NB4 (cell line): ENCODE results near the gene NSMCE4A.
"Not testable (repeated sequence)": the region's sequence is repeated elsewhere in the genome, so short reads cannot be mapped to it uniquely, and the experiment has no call there.

Source experiments
- DNase-seq: peaks from one replicate; pipeline ENCODE4 v3.0.0; 2010; ENCODE audit warnings: low read depth
- H3K4me3 ChIP-seq: one replicate; pipeline ENCODE4 v1.5.1; 2011; ENCODE audit warnings: mild to moderate bottlenecking, low read depth, low read length, moderate library complexity
- CTCF ChIP-seq: IDR thresholded peaks from one replicate; pipeline ENCODE4 v1.5.1; 2012; ENCODE audit warnings: low read depth, low read length
- MAX ChIP-seq: IDR thresholded peaks from 2 replicates; pipeline ENCODE4 v1.6.1; 2011; ENCODE audit warnings: low read depth, low read length
- MYC ChIP-seq: IDR thresholded peaks from 2 replicates; pipeline ENCODE4 v1.6.1; 2011; ENCODE audit warnings: low read depth, low read length
- POLR2A ChIP-seq: IDR thresholded peaks from 2 replicates; pipeline ENCODE4 v1.6.1; 2011; ENCODE audit warnings: mild to moderate bottlenecking; ENCODE audit not compliant: insufficient read length; ENCODE audit errors: extremely low read depth

NSMCE4A gene

GRCh38 chr10:121935702-121936101, 39.3 kb downstream of the NSMCE4A start:
- TF ChIP-seq MYC: no peak
- 0 out of 2 replicates have a peak, but pooled peaks have one; percentile 31 for TF ChIP-seq MAX
- no peak overlapping the region for H3K4me3 ChIP-seq
- peak; percentile 77 for DNase-seq

- not testable (repeated sequence) for DNase-seq
Observed at GRCh38 chr10:121930268-121931085, 44.5 kb downstream of the NSMCE4A start.

GRCh38 chr10:121929585-121930267, 45.3 kb downstream of the NSMCE4A start:
- H3K4me3 ChIP-seq: not testable (repeated sequence)

More at GRCh38 chr10:121930268-121931085, 44.5 kb downstream of the NSMCE4A start:
- not testable (repeated sequence) for H3K4me3 ChIP-seq

GRCh38 chr10:121928528-121928884, 46.5 kb downstream of the NSMCE4A start:
- no peak for TF ChIP-seq POLR2A
- TF ChIP-seq CTCF: no peak
- peak; percentile 23; the same call in 1 of the 2 replicates for TF ChIP-seq MAX
- peak; percentile 39; the same call in 1 of the 2 replicates for TF ChIP-seq MYC
- DNase-seq: peak; percentile 52
- peak overlapping the region; percentile 75 for H3K4me3 ChIP-seq

More at GRCh38 chr10:121929585-121930267, 45.3 kb downstream of the NSMCE4A start:
- not testable (repeated sequence) for DNase-seq

- peak; percentile 96 for DNase-seq
- TF ChIP-seq MAX (peak; percentile 50), POLR2A (peak; percentile 81), MYC (no peak)
- H3K4me3 ChIP-seq: peak within 1 kb of the TSS; percentile 93
Observed at GRCh38 chr10:121927841-121928527, 47.0 kb downstream of the NSMCE4A start, which contains the start of gene ATE1. Gene ATE1, minus strand, starts transcription at chr10:121928031. Its CDS starts 82 bp downstream, at chr10:121927949.

- peak overlapping the region; percentile 93 for H3K4me3 ChIP-seq
- DNase-seq: peak; percentile 72
- TF ChIP-seq CTCF (no peak), MAX (no peak), POLR2A (no peak), MYC (no peak)
Observed at GRCh38 chr10:121927318-121927840, 47.6 kb downstream of the NSMCE4A start.

- TF ChIP-seq CTCF (no peak), POLR2A (no peak), MAX (no peak), MYC (no peak)
- peak; percentile 46 for DNase-seq
- H3K4me3 ChIP-seq: peak overlapping the region; percentile 93
Observed at GRCh38 chr10:121926671-121927317, 48.2 kb downstream of the NSMCE4A start.
